Measurements from ENCODE around the gene EEF1AKMT4. TPM values are rescaled to one million over a fixed set of nuclear protein-coding genes. Genes with fewer than 3 reads are reported as not detected.

EEF1AKMT4 gene
- polyA plus RNA-seq, 1 donor (not counting 4 experiments of a cell fraction or from before 2014, with no cell fraction given): 10.8 TPM

DNA sequence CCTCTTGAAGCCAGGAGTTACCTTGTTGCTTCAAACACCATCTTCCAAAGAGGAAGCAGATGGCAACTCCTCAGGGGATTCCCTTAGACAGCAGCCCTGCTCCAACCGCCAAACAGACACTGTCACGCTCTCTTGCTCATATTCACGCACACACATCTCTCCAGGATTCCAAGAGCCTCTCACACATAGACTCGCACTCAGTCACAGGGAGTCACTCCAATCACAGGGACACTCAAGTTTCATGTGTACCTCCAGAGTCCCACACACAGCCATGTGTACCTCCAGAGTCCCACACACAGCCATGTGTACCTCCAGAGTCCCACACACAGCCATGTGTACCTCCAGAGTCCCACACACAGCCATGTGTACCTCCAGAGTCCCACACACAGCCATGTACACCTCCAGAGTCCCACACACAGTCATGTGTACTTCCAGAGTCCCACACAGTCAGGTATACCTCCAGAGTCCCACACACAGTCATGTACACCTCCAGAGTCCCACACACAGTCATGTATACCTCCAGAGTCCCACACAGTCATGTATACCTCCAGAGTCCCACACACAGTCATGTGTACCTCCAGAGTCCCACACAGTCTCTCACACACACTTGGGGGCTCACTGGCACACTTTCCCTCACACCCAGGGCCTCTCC is 14.0 kb upstream of the EEF1AKMT4 start:
- FAIRE-seq: no peak
- peaks cover 7% of the 10 kb centered on the region for H3K4me1 ChIP-seq (ENCODE audit: control insufficient read depth, extremely low read depth, insufficient read depth, low read length)
- no peak overlapping the region for H3K4me3 ChIP-seq (ENCODE audit: control insufficient read depth in 2 of 3, extremely low read depth in 1 of 3, insufficient read depth in 2 of 3, low read depth in 1 of 3, low read length in 3 of 3)
- H3K27me3 ChIP-seq (ENCODE audit: control insufficient read depth, extremely low read depth, insufficient read depth, low read length): peaks cover 27% of the 10 kb centered on the region
- no peak overlapping the region for H2AFZ ChIP-seq (ENCODE audit: control insufficient read depth, low read length)
- TF ChIP-seq EZH2 (IDR thresholded peaks at IDR 0.05; ENCODE audit: low read length): no peak
- TF ChIP-seq, protein P1, sequence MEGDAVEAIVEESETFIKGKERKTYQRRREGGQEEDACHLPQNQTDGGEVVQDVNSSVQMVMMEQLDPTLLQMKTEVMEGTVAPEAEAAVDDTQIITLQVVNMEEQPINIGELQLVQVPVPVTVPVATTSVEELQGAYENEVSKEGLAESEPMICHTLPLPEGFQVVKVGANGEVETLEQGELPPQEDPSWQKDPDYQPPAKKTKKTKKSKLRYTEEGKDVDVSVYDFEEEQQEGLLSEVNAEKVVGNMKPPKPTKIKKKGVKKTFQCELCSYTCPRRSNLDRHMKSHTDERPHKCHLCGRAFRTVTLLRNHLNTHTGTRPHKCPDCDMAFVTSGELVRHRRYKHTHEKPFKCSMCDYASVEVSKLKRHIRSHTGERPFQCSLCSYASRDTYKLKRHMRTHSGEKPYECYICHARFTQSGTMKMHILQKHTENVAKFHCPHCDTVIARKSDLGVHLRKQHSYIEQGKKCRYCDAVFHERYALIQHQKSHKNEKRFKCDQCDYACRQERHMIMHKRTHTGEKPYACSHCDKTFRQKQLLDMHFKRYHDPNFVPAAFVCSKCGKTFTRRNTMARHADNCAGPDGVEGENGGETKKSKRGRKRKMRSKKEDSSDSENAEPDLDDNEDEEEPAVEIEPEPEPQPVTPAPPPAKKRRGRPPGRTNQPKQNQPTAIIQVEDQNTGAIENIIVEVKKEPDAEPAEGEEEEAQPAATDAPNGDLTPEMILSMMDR (optimal IDR thresholded peaks at IDR 0.05 in 1 of 3, IDR thresholded peaks at IDR 0.05 in 1 of 3, conservative IDR thresholded peaks at IDR 0.05 in 1 of 3; ENCODE audit: extremely low read depth in 1 of 3, insufficient read depth in 2 of 3, low read length in 3 of 3): no peak
- no peak for DNase-seq (ENCODE audit: low read depth, low spot score)
- dilution Hi-C loops (cut with MboI; ENCODE audit: extremely low pct_ligation_motif_present, low sequenced_read_pairs): no loop called here
- no peak overlapping the region for H3K27ac ChIP-seq (ENCODE audit: control insufficient read depth, insufficient read depth, low read length)
- H3K79me2 ChIP-seq (ENCODE audit: control insufficient read depth, insufficient read depth, low read length): no peaks in the 10 kb centered on the region
- H4K20me1 ChIP-seq (ENCODE audit: control insufficient read depth, extremely low read depth, insufficient read depth, low read length): no peaks in the 10 kb centered on the region
- H3K9me1 ChIP-seq (ENCODE audit: control insufficient read depth, extremely low read depth, insufficient read depth, low read length): no peaks in the 10 kb centered on the region
- H3K4me2 ChIP-seq (ENCODE audit: control insufficient read depth, extremely low read depth, insufficient read depth, low read depth, low read length): no peak overlapping the region
- no peak overlapping the region for H3K9ac ChIP-seq (ENCODE audit: control insufficient read depth, extremely low read depth, insufficient read depth, low read length)
- H3K9me3 ChIP-seq (ENCODE audit: control insufficient read depth, low read depth, low read length): no peaks in the 10 kb centered on the region
- no peaks in the 10 kb centered on the region for H3K36me3 ChIP-seq (ENCODE audit: control insufficient read depth in 2 of 2, extremely low read depth in 1 of 2, insufficient read depth in 2 of 2, low read length in 2 of 2)

DNA sequence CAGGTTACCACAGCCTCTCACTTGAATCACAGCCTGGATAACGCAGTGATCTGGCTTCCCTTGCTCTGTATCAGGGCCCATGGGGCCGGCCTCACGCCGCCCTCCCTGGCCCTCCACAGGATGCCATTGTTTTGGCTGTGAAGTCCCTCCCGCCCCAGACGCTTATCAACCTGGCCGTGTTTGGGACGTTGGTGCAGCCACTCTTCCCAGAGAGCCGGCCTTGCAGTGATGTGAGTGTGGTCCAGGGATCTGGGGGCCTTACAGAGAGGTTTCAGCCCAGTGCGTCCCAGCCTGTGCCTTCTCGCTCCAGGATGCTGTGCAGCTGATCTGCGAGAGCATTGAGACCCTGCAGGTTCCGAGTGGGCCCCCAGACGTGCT is 13.4 kb upstream of the EEF1AKMT4 start:
- no peak overlapping the region for H3K9ac ChIP-seq (ENCODE audit: control insufficient read depth, extremely low read depth, insufficient read depth, low read length)
- DNase-seq (ENCODE audit: low read depth, low spot score) (no peak), FAIRE-seq (no peak)
- H2AFZ ChIP-seq (ENCODE audit: control insufficient read depth, low read length): no peak overlapping the region
- no peaks in the 10 kb centered on the region for H3K36me3 ChIP-seq (ENCODE audit: control insufficient read depth in 2 of 2, extremely low read depth in 1 of 2, insufficient read depth in 2 of 2, low read length in 2 of 2)
- no peaks in the 10 kb centered on the region for H3K9me1 ChIP-seq (ENCODE audit: control insufficient read depth, extremely low read depth, insufficient read depth, low read length)
- no peaks in the 10 kb centered on the region for H4K20me1 ChIP-seq (ENCODE audit: control insufficient read depth, extremely low read depth, insufficient read depth, low read length)
- H3K79me2 ChIP-seq (ENCODE audit: control insufficient read depth, insufficient read depth, low read length): no peaks in the 10 kb centered on the region
- peaks cover 22% of the 10 kb centered on the region for H3K27me3 ChIP-seq (ENCODE audit: control insufficient read depth, extremely low read depth, insufficient read depth, low read length)
- no peaks in the 10 kb centered on the region for H3K9me3 ChIP-seq (ENCODE audit: control insufficient read depth, low read depth, low read length)
- no peak overlapping the region for H3K27ac ChIP-seq (ENCODE audit: control insufficient read depth, insufficient read depth, low read length)
- dilution Hi-C loops (cut with MboI; ENCODE audit: extremely low pct_ligation_motif_present, low sequenced_read_pairs): no loop called here
- no peak overlapping the region for H3K4me2 ChIP-seq (ENCODE audit: control insufficient read depth, extremely low read depth, insufficient read depth, low read depth, low read length)
- H3K4me1 ChIP-seq (ENCODE audit: control insufficient read depth, extremely low read depth, insufficient read depth, low read length): peaks cover 7% of the 10 kb centered on the region
- no peak overlapping the region for H3K4me3 ChIP-seq (ENCODE audit: control insufficient read depth in 2 of 3, extremely low read depth in 1 of 3, insufficient read depth in 2 of 3, low read depth in 1 of 3, low read length in 3 of 3)
- TF ChIP-seq, protein P1 (optimal IDR thresholded peaks at IDR 0.05 in 1 of 3, IDR thresholded peaks at IDR 0.05 in 1 of 3, conservative IDR thresholded peaks at IDR 0.05 in 1 of 3; ENCODE audit: extremely low read depth in 1 of 3, insufficient read depth in 2 of 3, low read length in 3 of 3): no peak
- no peak for TF ChIP-seq EZH2 (IDR thresholded peaks at IDR 0.05; ENCODE audit: low read length)
